Liver (tissue), 9 donors: ENCODE data around the gene FAM169A. TPM values are rescaled to one million over a fixed set of nuclear protein-coding genes. Genes with fewer than 3 reads are reported as not detected.

Experiments
- DNase-seq: peaks from one replicate; pipeline ENCODE4 v3.0.0-alpha.2; 2017; ENCODE audit warnings: low spot score
- H3K27ac ChIP-seq, 2 donors: one replicate each; pipeline ENCODE4 v1.7.0; 2013; ENCODE audit warnings: inconsistent platforms in 2 of 2, low read length in 2 of 2, control low read depth in 1 of 2, low read depth in 1 of 2, mild to moderate bottlenecking in 1 of 2
- H3K27me3 ChIP-seq, 4 donors: one replicate each; pipeline versions ENCODE4 v1.6.1 to v1.7.0; 2013; ENCODE audit warnings: low read length in 3 of 4, inconsistent platforms in 1 of 4, mild to moderate bottlenecking in 1 of 4, moderate library complexity in 1 of 4; ENCODE audit not compliant: control insufficient read depth in 4 of 4, insufficient read depth in 4 of 4
- H3K36me3 ChIP-seq, 4 donors: one replicate each; pipeline versions ENCODE4 v1.6.1 to v1.7.0; 2013; ENCODE audit warnings: low read length in 3 of 4, mild to moderate bottlenecking in 3 of 4, low read depth in 1 of 4, moderate library complexity in 1 of 4; ENCODE audit not compliant: control insufficient read depth in 4 of 4, insufficient read depth in 3 of 4
- H3K4me1 ChIP-seq, 4 donors: one replicate each; pipeline versions ENCODE4 v1.6.1 to v1.7.0; 2013; ENCODE audit warnings: low read length in 3 of 4, mild to moderate bottlenecking in 3 of 4, moderate library complexity in 1 of 4; ENCODE audit not compliant: control insufficient read depth in 4 of 4, insufficient read depth in 4 of 4
- H3K4me3 ChIP-seq, 3 donors: one replicate each; pipeline versions ENCODE4 v1.6.1 to v1.7.0; 2013; ENCODE audit warnings: low read length in 3 of 3, control low read depth in 1 of 3, low read depth in 1 of 3, mild to moderate bottlenecking in 1 of 3
- H3K9ac ChIP-seq, 2 donors: one replicate each; pipeline ENCODE4 v1.7.0; 2013; ENCODE audit warnings: low read length in 2 of 2, mild to moderate bottlenecking in 2 of 2, moderate library complexity in 2 of 2, control low read depth in 1 of 2, low read depth in 1 of 2
- H3K9me3 ChIP-seq, 4 donors: one replicate each; pipeline versions ENCODE4 v1.6.1 to v1.7.0; 2013; ENCODE audit warnings: low read length in 3 of 4; ENCODE audit not compliant: control insufficient read depth in 4 of 4
- ATF3 ChIP-seq: IDR thresholded peaks from 2 replicates; pipeline ENCODE4 v1.6.1; 2016; ENCODE audit warnings: antibody characterized with exemption
- CTCF ChIP-seq: fragments of 150-350 bp; IDR thresholded peaks from 2 replicates; pipeline ENCODE4 v1.5.1; 2017; ENCODE audit warnings: improper control_type of control experiment, low read depth, low read length; ENCODE audit not compliant: missing input control
- EGR1 ChIP-seq, 2 donors: IDR thresholded peaks; 2 replicates each; pipeline ENCODE4 v1.6.1; 2016 to 2018; ENCODE audit warnings: antibody characterized with exemption in 2 of 2, low read depth in 2 of 2
- FOXA1 ChIP-seq: IDR thresholded peaks from 2 replicates; pipeline ENCODE4 v1.6.1; 2016; ENCODE audit warnings: antibody characterized with exemption
- FOXA2 ChIP-seq: IDR thresholded peaks from 2 replicates; pipeline ENCODE4 v1.6.1; 2016; ENCODE audit warnings: antibody characterized with exemption
- GABPA ChIP-seq, 2 donors: IDR thresholded peaks in 1 of 2; conservative IDR thresholded peaks in 1 of 2; 2 replicates each; pipeline ENCODE4 v1.6.1; 2016; ENCODE audit warnings: antibody characterized with exemption in 2 of 2, mild to moderate bottlenecking in 1 of 2, moderate library complexity in 1 of 2
- HNF4A ChIP-seq, 2 donors: conservative IDR thresholded peaks; 2 replicates each; pipeline ENCODE4 v1.6.1; 2016; ENCODE audit warnings: antibody characterized with exemption in 2 of 2, mild to moderate bottlenecking in 2 of 2
- HNF4G ChIP-seq: IDR thresholded peaks from 2 replicates; pipeline ENCODE4 v1.6.1; 2016; ENCODE audit warnings: antibody characterized with exemption
- JUND ChIP-seq, 2 donors: IDR thresholded peaks; 2 replicates each; pipeline ENCODE4 v1.6.1; 2016; ENCODE audit warnings: antibody characterized with exemption in 2 of 2
- MAX ChIP-seq: IDR thresholded peaks from 2 replicates; pipeline ENCODE4 v1.6.1; 2016; ENCODE audit warnings: antibody characterized with exemption
- NR2F2 ChIP-seq: IDR thresholded peaks from 2 replicates; pipeline ENCODE4 v1.6.1; 2016; ENCODE audit warnings: antibody characterized with exemption
- RAD21 ChIP-seq, 2 donors: IDR thresholded peaks; 2 replicates each; pipeline ENCODE4 v1.6.1; 2016; ENCODE audit warnings: antibody characterized with exemption in 2 of 2, mild to moderate bottlenecking in 2 of 2
- REST ChIP-seq: IDR thresholded peaks from 2 replicates; pipeline ENCODE4 v1.6.1; 2016; ENCODE audit warnings: antibody characterized with exemption, mild to moderate bottlenecking
- SP1 ChIP-seq: IDR thresholded peaks from 2 replicates; pipeline ENCODE4 v1.6.1; 2018; ENCODE audit warnings: antibody characterized with exemption, mild to moderate bottlenecking
- TAF1 ChIP-seq: conservative IDR thresholded peaks from 2 replicates; pipeline ENCODE4 v1.6.1; 2016; ENCODE audit warnings: antibody characterized with exemption, mild to moderate bottlenecking
- YY1 ChIP-seq: IDR thresholded peaks from 2 replicates; pipeline ENCODE4 v1.6.1; 2016; ENCODE audit warnings: antibody characterized with exemption, mild to moderate bottlenecking
- ZBTB33 ChIP-seq: IDR thresholded peaks from 2 replicates; pipeline ENCODE4 v1.6.1; 2016; ENCODE audit warnings: antibody characterized with exemption
- WGBS: extraction: QIAGEN DNeasy Blood & Tissue Kit; methylation state at CpG from one replicate; pipeline ENCODE4 v1.1.7; 2013; 5-methylcytosine and 5-hydroxymethylcytosine counted together
- polyA plus RNA-seq, 2 donors: library from polyadenylated mRNA; stranded (reverse) in 1 of 2; unstranded in 1 of 2; fragments of 200-250 nt in 1 of 2; fragments of >200 nt in 1 of 2; fragmentation: Nextera tagmentation in 1 of 2; extraction: Ambion mirVana in 1 of 2; gene quantifications; one replicate each; pipeline versions ENCODE4 v1.2.1 to v1.2.3, GENCODE V29; 2013 to 2015
- total RNA-seq, 2 donors: library from RNA; depleted of rRNA; stranded (reverse); fragments of >200 nt; gene quantifications; one replicate each; pipeline ENCODE4 v1.2.3, GENCODE V29; 2014
- donor health status: healthy.
- donor health status: healthy.
- donor health status: healthy.
- donor health status: healthy.
- donor health status: healthy.

Gene FAM169A
- total and polyA plus RNA-seq, 4 donors: 0.58 to 5.0 (median 0.92) TPM

- Histone ChIP-seq H3K27me3 (no peaks in the 10 kb centered on the region), H3K9ac (no peak overlapping the region), H3K36me3 (no peaks in the 10 kb centered on the region), H3K27ac (no peak overlapping the region), H3K9me3 (peaks cover 0 to 8% (median 0%) of the 10 kb centered on the region in 4 donors), H3K4me3 (no peak overlapping the region), H3K4me1 (peaks cover 0 to 8% (median 5%) of the 10 kb centered on the region in 4 donors)
- 92% methylated on average over 2 of the region's 2 CpGs for WGBS
- no peak for DNase-seq
- TF ChIP-seq JUND (IDR thresholded peaks at IDR 0.05) (no peak), EGR1 (IDR thresholded peaks at IDR 0.05; ENCODE audit: low read depth in 2 of 2) (no peak), HNF4G (no peak), FOXA1 (no peak), HNF4A (conservative IDR thresholded peaks at IDR 0.05) (no peak), TAF1 (no peak), YY1 (no peak), ATF3 (no peak), FOXA2 (no peak), ZBTB33 (no peak), NR2F2 (no peak)
Measured at GRCh38 chr5:74894351-74894750, 28.2 kb upstream of the FAM169A start.

- Histone ChIP-seq H3K36me3 (no peaks in the 10 kb centered on the region), H3K9me3 (peaks cover 0 to 8% (median 0%) of the 10 kb centered on the region in 4 donors), H3K9ac (no peak overlapping the region), H3K27me3 (no peaks in the 10 kb centered on the region), H3K27ac (no peak overlapping the region), H3K4me3 (no peak overlapping the region), H3K4me1 (peaks cover 0 to 8% (median 5%) of the 10 kb centered on the region in 4 donors)
- 87% methylated on average over 2 of the region's 2 CpGs for WGBS
- TF ChIP-seq HNF4G (no peak), YY1 (no peak), FOXA2 (no peak), HNF4A (conservative IDR thresholded peaks at IDR 0.05) (no peak), TAF1 (no peak), SP1 (no peak), JUND (IDR thresholded peaks at IDR 0.05) (no peak), GABPA (IDR thresholded peaks at IDR 0.05 in 1 of 2, conservative IDR thresholded peaks at IDR 0.05 in 1 of 2) (no peak), EGR1 (IDR thresholded peaks at IDR 0.05; ENCODE audit: low read depth in 2 of 2) (no peak), REST (no peak), CTCF (no peak), RAD21 (IDR thresholded peaks at IDR 0.05) (no peak), NR2F2 (no peak), ZBTB33 (no peak), ATF3 (no peak), MAX (no peak), FOXA1 (no peak)
- no peak for DNase-seq
Measured at GRCh38 chr5:74892921-74893320, 26.7 kb upstream of the FAM169A start.
